OCI-LY7 (cell line): Measurements from ENCODE around the gene RBMS1. TPM values are rescaled to one million over a fixed set of nuclear protein-coding genes. Genes with fewer than 3 reads are reported as not detected.

ENCODE experiments used
- BruUV-seq: library from RNA; stranded (reverse); fragments of 400-500 nt; replicated peaks from 2 replicates; lab custom pipeline; 2021; lab: Mats Ljungman, UMichigan
- CTCF ChIA-PET: fragments of 300-600 bp; sonication (Branson Sonifier 250); formaldehyde crosslinking; loops from one replicate; lab custom pipeline; 2022; ENCODE audit warnings: antibody characterized with exemption; ENCODE audit not compliant: unreplicated experiment; lab: Charles Lee
- POLR2A ChIA-PET: fragments of 300-600 bp; sonication (Branson Sonifier 250); formaldehyde crosslinking; loops from one replicate; lab custom pipeline; 2022; ENCODE audit warnings: antibody characterized with exemption; lab: Charles Lee
- DNase-seq: peaks from one replicate; pipeline ENCODE4 v3.0.0-alpha.2; 2015; ENCODE audit warnings: low spot score
- H2AFZ ChIP-seq: fragments of 200-600 bp; sonication (generic), shearing (Covaris generic); 2 replicates; pipeline ENCODE4 v1.6.1; 2014; ENCODE audit warnings: mild to moderate bottlenecking, antibody characterized with exemption, low read length, moderate library complexity
- H3K27ac ChIP-seq: fragments of 200-600 bp; sonication (generic); 2 replicates; pipeline ENCODE4 v1.5.1; 2014; ENCODE audit warnings: mixed run types, low read depth, mild to moderate bottlenecking, moderate library complexity, low read length, inconsistent platforms; ENCODE audit not compliant: poor library complexity, severe bottlenecking
- H3K36me3 ChIP-seq: fragments of 200-600 bp; sonication (generic); 2 replicates; pipeline ENCODE4 v1.6.1; 2014; ENCODE audit warnings: mild to moderate bottlenecking, antibody characterized with exemption, low read length, moderate library complexity, mixed read lengths; ENCODE audit not compliant: insufficient read depth
- H3K4me1 ChIP-seq: fragments of 200-600 bp; sonication (generic); 2 replicates; pipeline ENCODE4 v1.5.1; 2014; ENCODE audit warnings: mild to moderate bottlenecking, low read length; ENCODE audit not compliant: insufficient read depth, poor library complexity, severe bottlenecking
- H3K4me2 ChIP-seq: fragments of 200-600 bp; sonication (generic); 2 replicates; pipeline ENCODE4 v1.6.1; 2014; ENCODE audit warnings: mild to moderate bottlenecking, low read length
- H3K4me3 ChIP-seq: fragments of 200-600 bp; sonication (generic); 2 replicates; pipeline ENCODE4 v1.5.1; 2014; ENCODE audit warnings: mild to moderate bottlenecking, low read depth, low read length; ENCODE audit not compliant: poor library complexity, severe bottlenecking
- H3K79me2 ChIP-seq: fragments of 200-600 bp; sonication (generic); 2 replicates; pipeline ENCODE4 v1.6.1; 2016; ENCODE audit warnings: low read depth, mild to moderate bottlenecking, low read length, moderate library complexity, mixed read lengths; ENCODE audit not compliant: insufficient read depth
- H3K9me2 ChIP-seq: fragments of 200-600 bp; sonication (generic); 2 replicates; pipeline ENCODE4 v1.6.1; 2016; ENCODE audit warnings: mild to moderate bottlenecking, low read length, mixed read lengths; ENCODE audit not compliant: insufficient read depth
- H3K9me3 ChIP-seq: fragments of 200-600 bp; sonication (generic); 2 replicates; pipeline ENCODE4 v1.6.1; 2014; ENCODE audit warnings: mild to moderate bottlenecking, mixed run types, low read length, mixed read lengths
- H4K20me1 ChIP-seq: fragments of 200-600 bp; sonication (generic); 2 replicates; pipeline ENCODE4 v1.6.1; 2014; ENCODE audit warnings: mild to moderate bottlenecking, antibody characterized with exemption, low read length, moderate library complexity, mixed read lengths; ENCODE audit not compliant: insufficient read depth
- CTCF ChIP-seq: fragments of 200-600 bp; sonication (generic); conservative IDR thresholded peaks from 2 replicates; pipeline ENCODE4 v1.5.1; 2014; ENCODE audit warnings: mild to moderate bottlenecking, antibody characterized with exemption, low read length, moderate library complexity, mixed read lengths
- EZH2phosphoT487 ChIP-seq: fragments of 200-600 bp; sonication (generic); IDR thresholded peaks from 2 replicates; pipeline ENCODE4 v1.6.1; 2018; ENCODE audit warnings: low read depth, borderline replicate concordance, mild to moderate bottlenecking, mixed run types, antibody characterized with exemption, low read length, moderate library complexity, mixed read lengths
- intact Hi-C: fragments of 100-400 bp; cut with micrococcal nuclease; formaldehyde crosslinking; loops from one replicate; pipeline ENCODE4 v1.10.0; 2022; ENCODE audit not compliant: unreplicated experiment
- total RNA-seq, 2 experiments: library from RNA; depleted of rRNA in 1 of 2; stranded (reverse); fragments of >200 nt in 1 of 2; shearing (Covaris generic) in 1 of 2; gene quantifications; 2 replicates each; pipeline ENCODE4 v1.2.3, GENCODE V29; 2014 to 2022

RBMS1 gene
- total RNA-seq, 2 experiments from 2014 or later, result 29.5 to 35.7 TPM

GRCh38 chr2:160407393-160408172 is 86.0 kb downstream of the RBMS1 start:
- no peaks in the 10 kb centered on the region for H3K9me3 ChIP-seq
- no peaks in the 10 kb centered on the region for H3K9me2 ChIP-seq
- peaks cover 30% of the 10 kb centered on the region; the same call in 1 of the 2 replicates for H3K79me2 ChIP-seq
- BruUV-seq, result no TSS peak
- H3K4me1 ChIP-seq, result peaks cover 54% of the 10 kb centered on the region
- no peaks in the 10 kb centered on the region for H4K20me1 ChIP-seq
- intact Hi-C loops, result loop anchor here (5.0 to 10.0 kb wide), 3 partner anchors 295 to 837 kb away; no protein-coding TSS in a partner anchor
- TF ChIP-seq EZH2phosphoT487, result no peak
- no peak for TF ChIP-seq CTCF
- peak overlapping the region; percentile 80 for H3K27ac ChIP-seq
- H3K36me3 ChIP-seq, result no peaks in the 10 kb centered on the region
- peak overlapping the region; percentile 54; the same call in 1 of the 2 replicates for H2AFZ ChIP-seq
- POLR2A ChIA-PET, result interaction anchor here (0.6 to 1.6 kb wide), 5 partner anchors 11 to 33 kb away, joined by 3 to 4 read pairs (median 4); no protein-coding TSS in a partner anchor
- CTCF ChIA-PET, result no interaction called here
- peak overlapping the region; percentile 89 for H3K4me3 ChIP-seq
- peak overlapping the region; percentile 82 for H3K4me2 ChIP-seq
- peak; percentile 75 for DNase-seq

- peaks cover 55% of the 10 kb centered on the region for H3K4me1 ChIP-seq
- H3K4me2 ChIP-seq, result peak overlapping the region; percentile 82
These were observed 86.8 kb downstream of the RBMS1 start for GRCh38 chr2:160406591-160407392.

More at GRCh38 chr2:160406591-160407392, 86.8 kb downstream of the RBMS1 start:
- DNase-seq, result peak; percentile 88
- peaks cover 30% of the 10 kb centered on the region; the same call in 1 of the 2 replicates for H3K79me2 ChIP-seq
- H3K36me3 ChIP-seq, result no peaks in the 10 kb centered on the region
- POLR2A ChIA-PET, result interaction anchor here (0.5 to 1.6 kb wide), 10 partner anchors 12 to 642 kb away, joined by 3 to 5 read pairs (median 4); no protein-coding TSS in a partner anchor
- CTCF ChIA-PET, result no interaction called here
- TF ChIP-seq CTCF (peak; percentile 62; the same call in 1 of the 2 replicates), EZH2phosphoT487 (no peak)
- peak overlapping the region; percentile 89 for H3K4me3 ChIP-seq
- H4K20me1 ChIP-seq, result no peaks in the 10 kb centered on the region
- no peaks in the 10 kb centered on the region for H3K9me3 ChIP-seq
- TSS peak; percentile 52 for BruUV-seq
- H3K27ac ChIP-seq, result peak overlapping the region; percentile 80
- intact Hi-C loops, result loop anchor here (5.0 to 10.0 kb wide), 3 partner anchors 296 to 838 kb away; no protein-coding TSS in a partner anchor
- H3K9me2 ChIP-seq, result no peaks in the 10 kb centered on the region
- peak overlapping the region; percentile 54; the same call in 1 of the 2 replicates for H2AFZ ChIP-seq
